ENCODE data around the gene ADRM1. TPM values are rescaled to one million over a fixed set of nuclear protein-coding genes. Genes with fewer than 3 reads are reported as not detected.

ADRM1 gene
- total RNA-seq, 1 donor from 2014 or later: 52.3 TPM

DNA sequence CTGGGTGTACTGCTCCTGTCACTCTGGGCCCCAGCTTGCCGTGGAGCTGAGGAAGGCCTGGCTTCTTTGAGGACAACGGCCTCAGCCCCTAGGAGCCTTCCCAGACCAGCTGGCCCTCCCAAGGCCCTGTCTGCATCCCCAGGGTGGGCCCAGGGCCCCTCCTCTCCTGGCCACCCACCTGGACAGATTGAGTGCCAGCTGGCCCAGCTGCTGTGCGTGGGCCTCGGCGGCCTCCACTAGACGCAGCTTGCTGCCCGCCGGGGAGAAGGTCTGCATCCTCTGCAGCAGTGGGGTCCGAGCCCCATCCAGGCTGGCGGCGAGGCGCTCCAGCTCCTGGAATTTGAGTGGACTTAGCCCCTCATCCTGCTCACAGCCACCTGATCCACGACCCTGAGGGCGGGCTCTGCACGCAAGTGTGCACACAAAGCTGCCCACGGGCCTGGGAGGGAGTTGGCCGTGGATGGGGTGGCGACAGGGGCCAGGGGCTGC, 14.4 kb downstream of the ADRM1 start:
- DNase-seq (ENCODE audit: low spot score): no peak
- peaks cover 3% of the 10 kb centered on the region for H3K27me3 Mint-ChIP-seq (ENCODE audit: insufficient read depth, low read depth)
- Histone ChIP-seq H3K79me2 (ENCODE audit: low read depth) (no peaks in the 10 kb centered on the region), H3K4me1 (no peaks in the 10 kb centered on the region), H3K4me2 (no peak overlapping the region), H3K4me3 (no peak overlapping the region), H3F3A (ENCODE audit: low read depth) (peaks cover 12% of the 10 kb centered on the region), H3K36me3 (no peaks in the 10 kb centered on the region), H3K27ac (no peak overlapping the region), H2AFZ (replicated peaks) (no peak overlapping the region), H3K27me3 (no peaks in the 10 kb centered on the region), H3K9ac (no peak overlapping the region), H4K20me1 (ENCODE audit: low read depth) (no peaks in the 10 kb centered on the region), H3K9me3 (ENCODE audit: low read depth) (no peaks in the 10 kb centered on the region)
- TF ChIP-seq EZH2 (IDR thresholded peaks at IDR 0.05): no peak
- TF ChIP-seq EZH2phosphoT487 (IDR thresholded peaks at IDR 0.05): no peak
- TF ChIP-seq, protein P1, sequence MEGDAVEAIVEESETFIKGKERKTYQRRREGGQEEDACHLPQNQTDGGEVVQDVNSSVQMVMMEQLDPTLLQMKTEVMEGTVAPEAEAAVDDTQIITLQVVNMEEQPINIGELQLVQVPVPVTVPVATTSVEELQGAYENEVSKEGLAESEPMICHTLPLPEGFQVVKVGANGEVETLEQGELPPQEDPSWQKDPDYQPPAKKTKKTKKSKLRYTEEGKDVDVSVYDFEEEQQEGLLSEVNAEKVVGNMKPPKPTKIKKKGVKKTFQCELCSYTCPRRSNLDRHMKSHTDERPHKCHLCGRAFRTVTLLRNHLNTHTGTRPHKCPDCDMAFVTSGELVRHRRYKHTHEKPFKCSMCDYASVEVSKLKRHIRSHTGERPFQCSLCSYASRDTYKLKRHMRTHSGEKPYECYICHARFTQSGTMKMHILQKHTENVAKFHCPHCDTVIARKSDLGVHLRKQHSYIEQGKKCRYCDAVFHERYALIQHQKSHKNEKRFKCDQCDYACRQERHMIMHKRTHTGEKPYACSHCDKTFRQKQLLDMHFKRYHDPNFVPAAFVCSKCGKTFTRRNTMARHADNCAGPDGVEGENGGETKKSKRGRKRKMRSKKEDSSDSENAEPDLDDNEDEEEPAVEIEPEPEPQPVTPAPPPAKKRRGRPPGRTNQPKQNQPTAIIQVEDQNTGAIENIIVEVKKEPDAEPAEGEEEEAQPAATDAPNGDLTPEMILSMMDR (IDR thresholded peaks at IDR 0.05): no peak
- no peaks in the 10 kb centered on the region for H3K9me3 Mint-ChIP-seq
- no peak overlapping the region for H3K4me3 Mint-ChIP-seq
- no peaks in the 10 kb centered on the region for H3K4me1 Mint-ChIP-seq
- no peak overlapping the region for H3K27ac Mint-ChIP-seq
- no peaks in the 10 kb centered on the region for H3K36me3 Mint-ChIP-seq

GRCh38 chr20:62318400-62319345, 15.9 kb downstream of the ADRM1 start:
- H3K4me3 ChIP-seq: no peak overlapping the region
- no peaks in the 10 kb centered on the region for H4K20me1 ChIP-seq (ENCODE audit: low read depth)
- H3K36me3 Mint-ChIP-seq: no peaks in the 10 kb centered on the region
- no peak for DNase-seq (ENCODE audit: low spot score)
- no peak overlapping the region for H3K9ac ChIP-seq
- TF ChIP-seq EZH2 (IDR thresholded peaks at IDR 0.05) (no peak), EZH2phosphoT487 (IDR thresholded peaks at IDR 0.05) (no peak)
- TF ChIP-seq, protein P1 (IDR thresholded peaks at IDR 0.05): no peak
- no peaks in the 10 kb centered on the region for H3K9me3 Mint-ChIP-seq
- H2AFZ ChIP-seq (replicated peaks): no peak overlapping the region
- H3K27ac Mint-ChIP-seq: no peak overlapping the region
- H3K4me2 ChIP-seq: no peak overlapping the region
- peaks cover 12% of the 10 kb centered on the region for H3F3A ChIP-seq (ENCODE audit: low read depth)
- H3K36me3 ChIP-seq: no peaks in the 10 kb centered on the region
- H3K9me3 ChIP-seq (ENCODE audit: low read depth): no peaks in the 10 kb centered on the region
- no peaks in the 10 kb centered on the region for H3K79me2 ChIP-seq (ENCODE audit: low read depth)
- H3K27me3 ChIP-seq: no peaks in the 10 kb centered on the region
- H3K27me3 Mint-ChIP-seq (ENCODE audit: insufficient read depth, low read depth): peaks cover 3% of the 10 kb centered on the region
- no peak overlapping the region for H3K4me3 Mint-ChIP-seq
- H3K4me1 ChIP-seq: no peaks in the 10 kb centered on the region
- H3K27ac ChIP-seq: no peak overlapping the region
- H3K4me1 Mint-ChIP-seq: no peaks in the 10 kb centered on the region

DNA sequence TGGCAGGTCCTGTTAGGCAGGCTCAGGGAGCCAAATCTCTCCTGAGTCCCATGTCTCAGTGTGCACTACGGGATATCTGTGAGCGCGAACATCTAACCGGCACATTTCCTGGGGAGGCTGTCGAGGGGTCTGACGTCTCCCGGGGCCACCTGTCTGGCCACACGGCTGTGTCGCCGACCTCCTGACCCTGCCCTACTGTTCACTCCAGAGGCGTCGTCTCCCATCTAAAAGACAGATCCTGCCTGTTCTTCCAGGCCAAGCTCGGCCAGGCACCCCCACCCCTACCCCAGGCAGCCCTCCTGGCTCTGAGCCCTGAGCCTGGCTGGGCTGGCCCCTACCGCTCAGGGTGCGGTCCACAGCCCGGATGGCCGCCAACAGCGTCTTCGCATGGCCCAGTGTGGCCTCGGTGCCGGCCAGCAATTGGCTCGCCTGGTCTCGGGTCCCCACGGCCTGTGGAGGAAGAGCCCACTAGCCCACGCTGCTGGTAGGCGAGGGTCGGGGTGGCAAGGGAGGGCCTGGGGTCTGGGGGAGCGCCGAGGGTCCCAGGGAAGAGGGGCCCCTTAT, 16.6 kb downstream of the ADRM1 start:
- no peak overlapping the region for H3K27ac Mint-ChIP-seq

More for the DNA sequence above, 16.6 kb downstream of the ADRM1 start:
- H2AFZ ChIP-seq (replicated peaks): no peak overlapping the region
- H3F3A ChIP-seq (ENCODE audit: low read depth): peaks cover 12% of the 10 kb centered on the region
- DNase-seq (ENCODE audit: low spot score): no peak
- H3K36me3 ChIP-seq: no peaks in the 10 kb centered on the region
- no peaks in the 10 kb centered on the region for H3K27me3 ChIP-seq
- Mint-ChIP-seq H3K4me1 (no peaks in the 10 kb centered on the region), H3K9me3 (no peaks in the 10 kb centered on the region), H3K36me3 (no peaks in the 10 kb centered on the region), H3K27me3 (ENCODE audit: insufficient read depth, low read depth) (peaks cover 3% of the 10 kb centered on the region), H3K4me3 (no peak overlapping the region)
- H3K4me1 ChIP-seq: no peaks in the 10 kb centered on the region
- no peak overlapping the region for H3K9ac ChIP-seq
- no peak overlapping the region for H3K4me3 ChIP-seq
- H3K9me3 ChIP-seq (ENCODE audit: low read depth): no peaks in the 10 kb centered on the region
- no peak for TF ChIP-seq EZH2 (IDR thresholded peaks at IDR 0.05)
- no peak for TF ChIP-seq EZH2phosphoT487 (IDR thresholded peaks at IDR 0.05)
- TF ChIP-seq, protein P1 (IDR thresholded peaks at IDR 0.05): no peak
- H4K20me1 ChIP-seq (ENCODE audit: low read depth): no peaks in the 10 kb centered on the region
- H3K27ac ChIP-seq: no peak overlapping the region
- H3K79me2 ChIP-seq (ENCODE audit: low read depth): no peaks in the 10 kb centered on the region
- no peak overlapping the region for H3K4me2 ChIP-seq

Measured in neural progenitor cell (in vitro differentiated cells).